H9 (cell line): Measurements from ENCODE around the gene XXYLT1. TPM values are rescaled to one million over a fixed set of nuclear protein-coding genes. Genes with fewer than 3 reads are reported as not detected.

Experiments
- DNase-seq: peaks from one replicate; pipeline ENCODE4 v3.0.0-alpha.2; 2017
- H2AFZ ChIP-seq: one replicate; pipeline ENCODE4 v1.6.1; 2013; ENCODE audit warnings: mild to moderate bottlenecking, low read length, control low read depth, moderate library complexity
- H2AK5ac ChIP-seq: 2 replicates; pipeline ENCODE4 v1.6.1; 2013; ENCODE audit warnings: low read length, control low read depth, mixed read lengths; ENCODE audit not compliant: insufficient read length
- H2BK120ac ChIP-seq: one replicate; pipeline ENCODE4 v1.6.1; 2013; ENCODE audit warnings: low read depth, mild to moderate bottlenecking, low read length, control low read depth, inconsistent platforms; ENCODE audit not compliant: poor library complexity, severe bottlenecking
- H2BK12ac ChIP-seq: 2 replicates; pipeline ENCODE4 v1.6.1; 2013; ENCODE audit warnings: low read length, control low read depth, mixed read lengths, low read depth; ENCODE audit not compliant: insufficient read length
- H2BK15ac ChIP-seq: 2 replicates; pipeline ENCODE4 v1.6.1; 2013; ENCODE audit warnings: low read depth, low read length, control low read depth
- H2BK20ac ChIP-seq: one replicate; pipeline ENCODE4 v1.6.1; 2013; ENCODE audit warnings: low read depth, mild to moderate bottlenecking, low read length, control low read depth, inconsistent platforms; ENCODE audit not compliant: poor library complexity, severe bottlenecking
- H2BK5ac ChIP-seq: 2 replicates; pipeline ENCODE4 v1.6.1; 2013; ENCODE audit warnings: low read length, control low read depth, mixed read lengths; ENCODE audit not compliant: insufficient read length
- H3K14ac ChIP-seq: 2 replicates; pipeline ENCODE4 v1.6.1; 2013; ENCODE audit warnings: low read length, control low read depth; ENCODE audit not compliant: insufficient read depth
- H3K18ac ChIP-seq: 2 replicates; pipeline ENCODE4 v1.6.1; 2013; ENCODE audit warnings: low read depth, mild to moderate bottlenecking, mixed read lengths, low read length, control low read depth; ENCODE audit not compliant: insufficient read length
- H3K23ac ChIP-seq: 2 replicates; pipeline ENCODE4 v1.6.1; 2013; ENCODE audit warnings: low read length, control low read depth, mixed read lengths, low read depth; ENCODE audit not compliant: insufficient read length
- H3K23me2 ChIP-seq: 2 replicates; pipeline ENCODE4 v1.6.1; 2013; ENCODE audit warnings: low read depth, mild to moderate bottlenecking, mixed read lengths, low read length, control low read depth; ENCODE audit not compliant: insufficient read length, poor library complexity, severe bottlenecking
- H3K27ac ChIP-seq: 2 replicates; pipeline ENCODE4 v1.5.1; 2013; ENCODE audit warnings: low read length, control low read depth, mixed read lengths, low read depth; ENCODE audit not compliant: insufficient read length
- H3K27me3 ChIP-seq: 2 replicates; pipeline ENCODE4 v1.6.1; 2013; ENCODE audit warnings: low read length, control low read depth, inconsistent platforms; ENCODE audit not compliant: insufficient read depth
- H3K4ac ChIP-seq: 2 replicates; pipeline ENCODE4 v1.6.1; 2013; ENCODE audit warnings: low read depth, mild to moderate bottlenecking, control low read depth, inconsistent platforms, low read length, moderate library complexity
- H3K4me1 ChIP-seq: 2 replicates; pipeline ENCODE4 v1.6.1; 2013; ENCODE audit warnings: low read length, control low read depth, inconsistent platforms; ENCODE audit not compliant: insufficient read depth
- H3K4me2 ChIP-seq: 2 replicates; pipeline ENCODE4 v1.6.1; 2013; ENCODE audit warnings: low read length, control low read depth, mixed read lengths; ENCODE audit not compliant: insufficient read length, insufficient read depth
- H3K56ac ChIP-seq: 2 replicates; pipeline ENCODE4 v1.6.1; 2013; ENCODE audit warnings: low read depth, mild to moderate bottlenecking, mixed read lengths, low read length, control low read depth; ENCODE audit not compliant: insufficient read length
- H3K79me1 ChIP-seq: 2 replicates; pipeline ENCODE4 v1.6.1; 2013; ENCODE audit warnings: low read depth, mild to moderate bottlenecking, moderate library complexity, low read length, control low read depth, inconsistent platforms; ENCODE audit not compliant: insufficient read depth, poor library complexity, severe bottlenecking
- H3K79me2 ChIP-seq: 2 replicates; pipeline ENCODE4 v1.6.1; 2013; ENCODE audit warnings: low read length, control low read depth, inconsistent platforms; ENCODE audit not compliant: insufficient read depth
- H3K9ac ChIP-seq: 2 replicates; pipeline ENCODE4 v1.6.1; 2013; ENCODE audit warnings: low read length, control low read depth, mixed read lengths; ENCODE audit not compliant: insufficient read length; ENCODE audit errors: extremely low read depth
- H3K9me3 ChIP-seq: one replicate; pipeline ENCODE4 v1.6.1; 2013; ENCODE audit warnings: low read depth, low read length, inconsistent platforms; ENCODE audit not compliant: control insufficient read depth
- H3T11ph ChIP-seq: one replicate; pipeline ENCODE4 v1.6.1; 2013; ENCODE audit warnings: mild to moderate bottlenecking, low read length, control low read depth, inconsistent platforms
- H4K20me1 ChIP-seq: one replicate; pipeline ENCODE4 v1.6.1; 2013; ENCODE audit not compliant: control insufficient read depth, insufficient read length, insufficient read depth
- H4K5ac ChIP-seq: 2 replicates; pipeline ENCODE4 v1.6.1; 2013; ENCODE audit warnings: low read depth, mild to moderate bottlenecking, mixed read lengths, low read length, control low read depth; ENCODE audit not compliant: insufficient read length
- H4K8ac ChIP-seq: replicated peaks from 2 replicates; pipeline ENCODE4 v1.6.1; 2013; ENCODE audit warnings: low read length, control low read depth, mixed read lengths, low read depth; ENCODE audit not compliant: insufficient read length
- H4K91ac ChIP-seq: 2 replicates; pipeline ENCODE4 v1.6.1; 2013; ENCODE audit warnings: low read depth, mild to moderate bottlenecking, moderate library complexity, mixed read lengths, low read length, control low read depth; ENCODE audit not compliant: insufficient read length
- H3K27ac Mint-ChIP-seq, 3 experiments: 2 replicates in 2 of 3; 3 replicates in 1 of 3; pipeline ENCODE4 v1.8.0; 2020 to 2021; ENCODE audit warnings: mixed read lengths in 3 of 3, mild to moderate bottlenecking in 1 of 3, moderate library complexity in 1 of 3
- H3K27me3 Mint-ChIP-seq: 2 replicates; pipeline ENCODE4 v1.8.0; 2021; ENCODE audit warnings: low read depth, mild to moderate bottlenecking, moderate library complexity, mixed read lengths
- H3K36me3 Mint-ChIP-seq, 3 experiments: 2 replicates in 2 of 3; 3 replicates in 1 of 3; pipeline ENCODE4 v1.8.0; 2020 to 2021; ENCODE audit warnings: low read depth in 3 of 3, mixed read lengths in 3 of 3; ENCODE audit not compliant: insufficient read depth in 1 of 3
- H3K4me1 Mint-ChIP-seq, 2 experiments: 2 replicates each; pipeline ENCODE4 v1.8.0; 2020; ENCODE audit warnings: mixed read lengths in 2 of 2
- H3K4me3 Mint-ChIP-seq, 2 experiments: 2 replicates in 1 of 2; 3 replicates in 1 of 2; pipeline ENCODE4 v1.8.0; 2020 to 2021; ENCODE audit warnings: mild to moderate bottlenecking in 2 of 2, mixed read lengths in 2 of 2, moderate library complexity in 1 of 2
- H3K9me3 Mint-ChIP-seq, 2 experiments: 2 replicates in 1 of 2; 3 replicates in 1 of 2; pipeline ENCODE4 v1.8.0; 2020; ENCODE audit warnings: mild to moderate bottlenecking in 2 of 2, mixed read lengths in 2 of 2, moderate library complexity in 1 of 2
- WGBS: extraction: QIAGEN DNeasy Blood & Tissue Kit; methylation state at CpG from one replicate; pipeline ENCODE4 v1.1.7; 2013; ENCODE audit warnings: missing lambda C conversion rate, low lambda C conversion rate, mixed read lengths; ENCODE audit not compliant: insufficient read length; ENCODE audit errors: extremely low coverage; 5-methylcytosine and 5-hydroxymethylcytosine counted together
- total RNA-seq: library from RNA; stranded (reverse); gene quantifications from 2 replicates; pipeline ENCODE4 v1.2.1, GENCODE V29; 2021
- TF ChIP-seq, protein P1 (sequence below): fragments of 200-600 bp; sonication (generic); conservative IDR thresholded peaks from 3 replicates; pipeline ENCODE4 v1.8.0; 2021; ENCODE audit warnings: antibody characterized with exemption, mild to moderate bottlenecking

XXYLT1 gene
- total RNA-seq, 1 experiment from 2014 or later, result 22.7 TPM

DNA sequence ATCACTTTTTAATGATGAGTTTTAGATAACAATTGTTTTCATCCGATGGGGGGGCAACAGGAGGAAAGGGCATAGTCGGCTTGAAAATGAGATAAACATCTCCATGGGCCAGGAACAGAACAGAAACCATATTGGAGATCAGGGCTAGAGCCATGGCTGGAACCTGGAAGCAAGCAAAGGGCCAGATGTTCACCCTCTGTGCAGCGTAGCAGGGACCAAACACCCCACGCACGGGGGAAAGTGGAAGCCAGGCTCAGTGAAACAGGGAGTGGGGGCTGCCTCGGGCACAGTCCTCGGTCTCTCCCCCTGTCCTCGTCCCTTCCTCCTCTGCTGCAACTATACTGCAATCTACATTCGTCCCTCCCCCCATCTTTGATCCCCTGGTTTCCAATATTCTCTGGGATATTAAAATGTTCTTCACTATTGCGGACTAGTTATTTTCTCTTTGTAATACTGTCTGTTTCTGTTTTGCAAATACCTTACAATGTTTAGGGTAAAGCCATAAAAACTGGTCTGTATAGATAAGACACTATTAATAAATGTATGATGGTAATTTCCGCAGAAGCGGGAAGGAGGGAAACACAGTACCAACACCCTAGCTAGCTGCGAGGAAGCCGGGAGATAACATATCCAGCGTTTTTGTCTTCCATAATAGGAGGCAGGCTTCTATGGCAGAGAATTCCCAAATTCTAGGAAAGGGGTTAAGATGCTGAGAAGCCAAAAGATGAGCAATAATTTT is 121.5 kb downstream of the XXYLT1 start:
- no peak overlapping the region for H2BK20ac ChIP-seq
- H3T11ph ChIP-seq, result no peak overlapping the region
- H2AK5ac ChIP-seq, result no peak overlapping the region
- Mint-ChIP-seq H3K27ac (peak overlapping the region in 1 of 3 experiments; percentile 61; a peak in 1 of 7 replicates), H3K36me3 (peaks cover 0 to 3% (median 0%) of the 10 kb centered on the region in 3 experiments; a peak in 3 of 7 replicates), H3K4me1 (peaks cover 41 to 62% of the 10 kb centered on the region in 2 experiments), H3K27me3 (no peaks in the 10 kb centered on the region), H3K9me3 (no peaks in the 10 kb centered on the region), H3K4me3 (peak overlapping the region in 1 of 2 experiments; percentile 3; a peak in 1 of 5 replicates)
- H3K23me2 ChIP-seq, result no peaks in the 10 kb centered on the region
- H4K91ac ChIP-seq, result no peak overlapping the region
- no peak overlapping the region for H3K56ac ChIP-seq
- no peak overlapping the region for H2BK15ac ChIP-seq
- H3K4me1 ChIP-seq, result peaks cover 13% of the 10 kb centered on the region; the same call in 1 of the 2 replicates
- H3K9ac ChIP-seq, result no peak overlapping the region
- no peaks in the 10 kb centered on the region for H3K27me3 ChIP-seq
- H2BK5ac ChIP-seq, result no peak overlapping the region
- no peaks in the 10 kb centered on the region for H3K79me1 ChIP-seq
- H3K9me3 ChIP-seq, result no peaks in the 10 kb centered on the region
- H4K8ac ChIP-seq, result no peak overlapping the region
- no peak overlapping the region for H2AFZ ChIP-seq
- no peaks in the 10 kb centered on the region; the same call in 1 of the 2 replicates for H3K79me2 ChIP-seq
- no peak overlapping the region for H3K14ac ChIP-seq
- no peak for DNase-seq
- no peak overlapping the region for H2BK12ac ChIP-seq
- H2BK120ac ChIP-seq, result no peak overlapping the region
- no CpG with 5 or more reads among the region's 15 CpGs for WGBS
- H4K20me1 ChIP-seq, result no peaks in the 10 kb centered on the region
- no peak overlapping the region for H3K18ac ChIP-seq
- H3K23ac ChIP-seq, result no peak overlapping the region
- H3K4me2 ChIP-seq, result no peak overlapping the region
- no peak overlapping the region for H3K4ac ChIP-seq
- H3K27ac ChIP-seq, result no peak overlapping the region
- TF ChIP-seq, protein P1, sequence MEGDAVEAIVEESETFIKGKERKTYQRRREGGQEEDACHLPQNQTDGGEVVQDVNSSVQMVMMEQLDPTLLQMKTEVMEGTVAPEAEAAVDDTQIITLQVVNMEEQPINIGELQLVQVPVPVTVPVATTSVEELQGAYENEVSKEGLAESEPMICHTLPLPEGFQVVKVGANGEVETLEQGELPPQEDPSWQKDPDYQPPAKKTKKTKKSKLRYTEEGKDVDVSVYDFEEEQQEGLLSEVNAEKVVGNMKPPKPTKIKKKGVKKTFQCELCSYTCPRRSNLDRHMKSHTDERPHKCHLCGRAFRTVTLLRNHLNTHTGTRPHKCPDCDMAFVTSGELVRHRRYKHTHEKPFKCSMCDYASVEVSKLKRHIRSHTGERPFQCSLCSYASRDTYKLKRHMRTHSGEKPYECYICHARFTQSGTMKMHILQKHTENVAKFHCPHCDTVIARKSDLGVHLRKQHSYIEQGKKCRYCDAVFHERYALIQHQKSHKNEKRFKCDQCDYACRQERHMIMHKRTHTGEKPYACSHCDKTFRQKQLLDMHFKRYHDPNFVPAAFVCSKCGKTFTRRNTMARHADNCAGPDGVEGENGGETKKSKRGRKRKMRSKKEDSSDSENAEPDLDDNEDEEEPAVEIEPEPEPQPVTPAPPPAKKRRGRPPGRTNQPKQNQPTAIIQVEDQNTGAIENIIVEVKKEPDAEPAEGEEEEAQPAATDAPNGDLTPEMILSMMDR, result no peak
- H4K5ac ChIP-seq, result no peak overlapping the region
